8988T (cell line): Measurements from ENCODE around the gene ADCY5.

ENCODE experiments used
- DNase-seq: peaks from one replicate; pipeline ENCODE4 v3.0.0; 2011

The ADCY5 gene

GRCh38 chr3:123424999-123425712, 23.7 kb downstream of the ADCY5 start:
- no peak for DNase-seq

GRCh38 chr3:123424321-123424998, 24.4 kb downstream of the ADCY5 start:
- no peak for DNase-seq

DNA sequence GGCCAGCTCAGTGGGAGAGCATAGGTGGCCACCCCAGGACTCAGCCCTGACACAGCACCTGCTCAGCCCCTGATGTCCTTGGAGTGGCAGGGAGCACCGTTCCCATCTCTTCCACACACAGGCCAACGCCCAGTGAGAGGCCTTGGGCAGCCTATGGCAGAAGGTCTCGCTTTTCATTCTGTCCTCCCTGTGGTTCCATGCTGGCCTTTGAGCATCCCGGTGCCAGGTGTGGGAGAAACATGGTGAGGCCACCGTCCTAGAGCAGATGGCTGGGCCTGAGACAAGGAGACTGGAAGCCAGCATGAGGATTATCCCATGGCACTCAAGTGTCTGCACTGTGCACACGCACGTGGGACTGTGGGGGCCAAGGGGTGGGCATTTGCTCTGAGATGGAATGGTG, 25.1 kb downstream of the ADCY5 start:
- DNase-seq = no peak

GRCh38 chr3:123423031-123423430, 25.9 kb downstream of the ADCY5 start:
- DNase-seq = no peak

DNA sequence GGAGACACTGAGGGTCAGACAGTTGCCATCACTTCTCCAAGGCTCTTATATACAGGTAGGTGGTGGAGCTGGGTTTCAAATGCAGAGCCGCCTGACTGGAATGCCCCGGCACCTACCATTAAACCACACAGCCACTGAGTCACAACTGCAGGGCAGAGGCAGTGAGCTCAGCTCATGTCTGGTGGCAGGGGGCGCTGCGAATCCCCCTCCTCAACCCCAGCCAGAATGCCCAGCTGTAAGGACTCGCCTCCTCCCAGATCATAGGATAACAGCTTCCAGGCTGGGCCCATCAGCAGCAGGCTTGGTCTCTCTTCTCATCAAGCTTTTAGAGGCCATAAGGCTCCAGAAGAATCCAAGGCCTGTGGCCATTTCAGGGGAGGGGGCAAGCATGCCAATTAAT, 26.4 kb downstream of the ADCY5 start:
- no peak for DNase-seq

GRCh38 chr3:123421353-123422174, 27.3 kb downstream of the ADCY5 start:
- no peak for DNase-seq

GRCh38 chr3:123420416-123420968, 28.4 kb downstream of the ADCY5 start:
- DNase-seq = no peak

DNA sequence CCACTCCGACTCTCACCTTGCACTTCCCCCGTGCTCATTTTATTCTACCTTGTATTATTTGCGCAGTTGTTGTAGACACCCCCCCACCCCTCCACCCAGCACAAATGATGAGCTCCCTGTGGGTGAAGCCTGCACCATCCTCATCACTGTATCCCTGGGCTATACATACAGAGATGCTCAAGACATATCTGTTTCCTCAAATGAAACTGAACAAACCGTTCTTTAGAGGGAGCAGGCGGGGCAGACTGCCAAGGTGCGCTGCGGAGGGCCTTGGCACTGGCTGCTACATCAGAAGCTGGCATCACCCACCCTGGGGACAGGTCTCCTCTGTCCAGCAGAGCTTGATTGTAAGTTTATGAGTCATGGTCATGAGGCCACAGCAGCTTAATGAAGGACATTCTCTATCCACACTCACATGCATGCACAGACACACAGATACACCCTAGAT, 29.0 kb downstream of the ADCY5 start:
- no peak for DNase-seq

GRCh38 chr3:123419181-123419849, 29.6 kb downstream of the ADCY5 start:
- no peak for DNase-seq

GRCh38 chr3:123416647-123417046, 32.2 kb downstream of the ADCY5 start:
- no peak for DNase-seq

DNA sequence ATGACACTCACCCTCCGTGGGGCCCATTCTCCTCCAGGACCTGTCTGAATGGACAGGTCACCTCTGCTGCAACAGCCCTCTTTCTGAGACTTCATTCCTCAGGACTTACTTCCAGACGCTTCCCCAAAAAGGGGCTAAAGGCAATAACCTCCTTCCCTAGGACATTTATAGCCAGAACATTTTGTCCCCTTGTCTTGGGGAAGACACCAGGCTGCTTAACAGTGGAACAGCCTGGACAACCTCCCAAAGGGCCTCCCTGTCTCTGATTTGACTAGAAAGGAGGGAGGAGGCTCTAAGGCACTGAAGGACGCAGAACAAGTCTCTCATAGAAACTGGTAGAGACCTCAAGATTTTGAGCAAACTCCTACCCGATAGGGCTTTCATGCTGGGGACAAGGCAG, 32.7 kb downstream of the ADCY5 start:
- no peak for DNase-seq

DNA sequence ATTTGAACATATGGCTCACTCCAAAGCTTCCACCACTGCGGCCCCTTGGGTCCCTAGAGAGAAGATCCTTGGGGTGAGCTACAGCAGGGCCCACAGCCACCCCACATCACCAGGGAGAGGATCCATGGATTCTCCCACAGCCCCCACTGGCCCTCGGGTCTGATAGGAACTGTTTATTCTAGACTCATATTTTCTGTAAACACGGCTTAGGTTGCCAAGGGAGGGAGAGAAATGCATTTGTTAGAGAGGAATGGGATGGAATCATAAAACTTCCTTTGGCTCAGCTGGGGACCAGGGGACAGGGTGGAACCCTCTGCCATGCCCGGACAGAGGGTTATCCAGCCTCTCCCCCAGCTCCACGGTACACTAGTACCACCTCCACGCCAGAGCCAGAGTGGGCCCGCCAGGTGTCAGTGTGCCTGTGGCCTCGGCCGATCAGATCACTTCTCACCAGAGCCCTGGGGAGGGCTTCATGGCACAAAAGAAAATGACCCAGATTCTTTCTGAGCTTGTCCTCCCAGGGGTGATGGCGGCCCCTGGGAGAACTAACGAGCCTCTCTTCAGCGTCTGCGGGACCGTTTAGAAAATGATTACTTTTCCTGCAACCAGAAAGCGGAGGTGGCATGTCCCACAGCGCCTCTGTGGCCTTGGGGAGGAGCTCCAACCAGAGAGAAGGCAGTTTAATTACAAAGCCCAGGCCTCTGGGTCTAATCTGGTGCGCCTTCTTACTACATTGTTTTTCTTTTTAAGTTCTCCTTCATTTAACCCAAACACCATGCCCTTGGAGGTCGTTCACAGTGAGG, 33.7 kb downstream of the ADCY5 start:
- DNase-seq = no peak

DNA sequence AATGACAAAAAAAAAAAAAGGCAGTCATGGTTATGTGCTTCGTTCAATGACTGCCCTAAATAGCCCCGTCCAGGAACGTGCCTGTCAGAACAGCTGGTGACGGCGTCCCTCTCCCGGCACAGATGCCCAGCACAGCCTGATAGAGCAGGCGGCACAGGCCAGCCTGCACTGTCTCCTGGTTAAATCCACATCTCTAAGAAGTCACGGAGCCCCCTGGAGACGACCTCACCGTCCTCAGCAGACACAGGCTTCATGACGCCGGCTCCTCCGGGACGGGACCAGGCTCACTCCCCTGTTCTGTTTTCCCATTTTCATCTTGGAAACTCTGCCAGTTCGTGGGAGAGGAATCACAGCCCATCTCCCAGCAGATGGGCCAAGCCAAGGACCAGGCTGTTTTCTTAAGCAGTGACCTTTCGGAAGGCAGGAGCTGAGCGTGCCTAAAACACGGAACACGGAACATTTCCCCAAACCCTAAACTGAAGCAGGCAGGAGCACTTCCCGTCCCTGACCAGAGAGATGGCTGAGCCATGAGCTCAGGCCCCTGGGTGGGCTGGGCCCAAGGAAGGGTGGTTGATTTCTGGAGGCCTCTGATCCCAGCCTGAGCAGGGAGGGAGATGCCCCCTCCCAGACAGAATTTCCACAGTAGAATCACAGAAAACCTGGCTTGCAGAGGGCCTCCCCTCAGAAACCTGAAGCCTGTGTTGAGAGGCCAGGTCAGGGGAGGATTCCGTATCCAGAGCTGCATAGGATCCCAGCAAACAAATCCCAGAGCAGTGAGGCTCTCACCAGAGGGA, 35.9 kb downstream of the ADCY5 start:
- no peak for DNase-seq

DNA sequence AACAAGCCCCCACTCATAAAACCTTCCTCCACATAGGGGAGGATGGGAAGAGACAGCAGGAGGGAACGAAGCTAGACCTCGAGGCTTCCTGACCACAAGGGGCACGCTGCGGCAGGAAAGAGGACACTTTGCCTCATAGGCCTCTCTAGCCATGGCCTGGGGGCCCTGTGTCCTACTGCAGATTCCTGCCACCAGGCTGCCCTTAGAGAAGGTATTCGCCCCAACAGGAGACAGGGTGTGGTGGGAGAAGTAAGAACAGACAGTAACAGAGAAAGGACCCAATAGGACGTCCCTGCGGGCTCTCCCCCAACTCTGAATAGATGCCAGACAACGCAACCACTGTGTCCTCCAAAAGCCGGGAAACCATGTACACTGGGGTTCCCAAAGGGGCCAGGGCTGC, 36.8 kb downstream of the ADCY5 start:
- DNase-seq = no peak

DNA sequence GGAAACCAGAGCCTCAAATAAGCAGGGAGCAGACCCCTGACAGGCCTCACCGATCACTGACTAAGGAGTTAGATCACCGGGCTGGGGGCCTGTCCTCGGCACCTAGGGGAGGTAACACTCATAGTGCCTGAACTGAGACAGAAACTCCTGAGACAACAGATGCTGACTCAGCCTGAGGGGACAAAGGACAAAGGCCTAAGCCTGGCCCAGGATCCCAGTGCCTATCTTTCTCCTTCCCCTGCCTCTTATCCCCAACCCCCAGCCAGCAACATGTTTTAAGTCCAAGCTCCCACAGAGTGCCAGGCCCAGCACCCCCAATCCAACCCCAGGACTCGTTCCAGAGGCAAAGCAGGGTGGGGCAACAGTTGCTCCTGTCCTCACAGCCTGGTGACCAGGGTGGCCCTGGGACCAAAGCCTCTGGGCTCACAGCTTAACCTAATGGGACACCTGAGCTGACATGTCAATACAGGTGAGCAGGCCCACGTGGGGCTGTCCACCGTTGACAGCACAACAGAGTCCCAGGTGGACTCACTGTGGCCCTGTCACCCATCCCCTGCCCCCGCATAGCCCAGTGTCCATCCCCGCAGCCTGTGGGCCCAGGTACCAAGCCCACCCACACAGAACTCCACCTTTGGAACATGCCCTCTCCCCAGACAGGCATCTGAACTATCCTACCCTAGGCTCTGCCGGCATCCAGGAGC, 37.4 kb downstream of the ADCY5 start:
- no peak for DNase-seq

DNA sequence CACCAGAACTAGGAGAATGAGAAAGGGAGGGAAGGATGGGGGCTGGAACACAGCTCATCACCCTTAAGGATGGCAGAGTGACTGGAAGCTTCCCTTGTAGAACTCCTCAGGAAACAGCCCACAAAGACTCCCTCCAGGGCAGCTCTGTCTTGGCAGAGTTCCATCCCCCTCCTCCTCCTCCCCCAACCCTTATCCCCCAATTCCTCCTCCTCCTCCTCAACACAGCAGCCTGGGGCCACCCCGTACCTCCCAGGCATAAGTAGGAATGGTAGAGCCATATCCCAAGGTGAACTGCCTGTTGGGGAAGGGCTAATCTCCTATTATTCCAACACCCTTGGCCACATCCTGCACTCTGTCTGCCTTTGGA, 38.8 kb downstream of the ADCY5 start:
- DNase-seq = no peak

DNA sequence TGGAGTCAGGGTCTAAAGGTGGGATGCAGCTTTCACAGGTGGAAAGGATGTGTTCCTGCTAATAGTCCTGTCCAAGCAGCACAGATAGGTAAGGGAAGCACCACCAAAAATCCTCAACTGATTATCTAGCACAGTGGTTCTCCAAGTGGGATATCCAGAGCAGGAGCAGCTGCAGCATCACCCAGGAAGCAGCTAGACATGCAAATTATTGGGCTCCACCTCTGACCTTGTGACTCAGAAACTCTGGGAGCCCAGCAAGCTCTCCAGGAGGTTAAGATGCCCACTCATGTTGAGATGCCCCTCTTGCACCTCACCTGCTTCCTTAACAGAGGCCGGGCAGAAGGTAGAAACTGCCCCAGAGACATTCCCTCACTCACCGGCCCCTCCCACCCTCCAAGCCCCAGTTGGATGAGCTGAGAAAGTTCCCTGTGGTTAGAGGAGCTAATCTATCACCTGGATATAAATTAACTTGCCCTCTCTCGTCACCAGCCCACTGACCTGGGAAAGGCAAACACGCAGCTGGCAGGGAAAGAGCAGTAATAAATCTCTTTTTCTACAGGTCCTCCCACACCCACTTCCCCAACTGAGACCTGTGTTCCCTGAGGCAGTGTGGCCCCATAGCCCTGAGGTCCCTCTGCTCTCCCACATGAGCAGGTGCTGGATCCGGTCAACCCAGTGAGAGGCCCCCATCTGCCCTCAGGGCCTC, 39.3 kb downstream of the ADCY5 start:
- no peak for DNase-seq

- no peak for DNase-seq
Observed at GRCh38 chr3:123406598-123406997, 42.3 kb downstream of the ADCY5 start.

DNA sequence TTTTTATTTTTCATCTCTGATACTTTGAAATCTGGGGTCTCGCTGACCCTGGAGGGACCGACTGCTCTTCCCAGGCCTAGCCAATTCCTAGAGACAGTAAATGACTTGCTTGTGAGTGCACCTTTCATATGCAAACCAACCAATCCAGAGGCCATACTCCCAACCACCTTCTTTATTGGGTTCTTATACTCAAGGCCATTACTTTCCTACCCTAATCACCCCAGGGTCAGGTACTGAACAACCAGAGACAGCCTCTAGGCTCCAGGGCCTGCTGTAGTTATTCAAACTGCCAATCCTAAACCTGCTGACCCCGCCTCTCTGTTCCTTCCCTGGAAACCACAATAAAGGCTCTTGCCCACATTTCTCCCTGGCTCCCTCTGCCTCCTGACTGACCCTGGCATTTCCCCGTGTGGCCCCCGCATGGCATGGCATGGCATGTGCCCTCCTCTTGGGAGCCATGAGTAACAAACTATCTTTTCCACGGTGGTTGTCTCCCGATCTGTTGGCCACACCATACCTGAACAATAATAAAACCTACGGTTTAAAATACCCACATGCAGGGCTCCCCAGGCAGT, 42.9 kb downstream of the ADCY5 start:
- no peak for DNase-seq

- no peak for DNase-seq
Observed at GRCh38 chr3:123405021-123405420, 43.9 kb downstream of the ADCY5 start.
